Measurements from ENCODE around the gene NXPH1. TPM values are rescaled to one million over a fixed set of nuclear protein-coding genes. Genes with fewer than 3 reads are reported as not detected.

The NXPH1 gene
- total and polyA plus RNA-seq, 2 donors (not counting 1 experiment from before 2014, with no cell fraction given): not detected

- Histone ChIP-seq H3K79me2 (ENCODE audit: control insufficient read depth, insufficient read depth, low read length) (no peaks in the 10 kb centered on the region), H3K4me1 (ENCODE audit: control insufficient read depth in 2 of 2, insufficient read depth in 2 of 2, low read length in 2 of 2) (no peaks in the 10 kb centered on the region), H4K20me1 (ENCODE audit: control insufficient read depth, insufficient read depth, low read length, poor library complexity, severe bottlenecking) (no peaks in the 10 kb centered on the region), H3K4me2 (replicated peaks; ENCODE audit: low read depth, low read length, poor library complexity, severe bottlenecking) (no peak overlapping the region), H3K27ac (ENCODE audit: low read length in 2 of 2) (no peak overlapping the region), H2AFZ (ENCODE audit: insufficient read depth, low read depth, low read length, poor library complexity, severe bottlenecking) (no peak overlapping the region), H3K36me3 (replicated peaks in 1 of 2; ENCODE audit: control extremely low read depth in 1 of 2, control insufficient read depth in 1 of 2, extremely low read depth in 1 of 2, insufficient read depth in 2 of 2, low read length in 1 of 2) (no peaks in the 10 kb centered on the region), H3K9ac (ENCODE audit: low read length) (no peak overlapping the region), H3K27me3 (replicated peaks in 1 of 4; ENCODE audit: control extremely low read depth in 1 of 4, control insufficient read depth in 3 of 4, insufficient read depth in 4 of 4, low read length in 3 of 4) (no peaks in the 10 kb centered on the region), H3K4me3 (ENCODE audit: control extremely low read depth in 1 of 5, extremely low read depth in 1 of 5, insufficient read depth in 1 of 5, low read depth in 2 of 5, low read length in 4 of 5) (no peak overlapping the region), H3K9me3 (ENCODE audit: control extremely low read depth in 1 of 3, control insufficient read depth in 2 of 3, insufficient read depth in 1 of 3, low read length in 2 of 3) (no peaks in the 10 kb centered on the region)
- Mint-ChIP-seq H3K4me1 (no peaks in the 10 kb centered on the region), H3K9me3 (ENCODE audit: insufficient read depth) (no peaks in the 10 kb centered on the region), H3K27ac (no peak overlapping the region), H3K4me3 (no peak overlapping the region), H3K27me3 (no peaks in the 10 kb centered on the region)
- POLR2A ChIA-PET: no interaction called here
- intact Hi-C loops (cut with micrococcal nuclease): no loop called here
- DNase-seq (no peak), ATAC-seq (ENCODE audit: low read depth) (no peak)
- CTCF ChIA-PET: no interaction called here
- no peak for TF ChIP-seq EZH2 (IDR thresholded peaks at IDR 0.05; ENCODE audit: borderline replicate concordance, insufficient read depth, low read depth, low read length, poor library complexity, severe bottlenecking)
- no peak for TF ChIP-seq CTCF (IDR thresholded peaks at IDR 0.05)
These were observed 192.2 kb downstream of the NXPH1 start for GRCh38 chr7:8625612-8626011.

- no peak overlapping the region for H2AFZ ChIP-seq (ENCODE audit: insufficient read depth, low read depth, low read length, poor library complexity, severe bottlenecking)
- no peak overlapping the region for H3K27ac ChIP-seq (ENCODE audit: low read length in 2 of 2)
- no peak overlapping the region for H3K4me3 ChIP-seq (ENCODE audit: control extremely low read depth in 1 of 5, extremely low read depth in 1 of 5, insufficient read depth in 1 of 5, low read depth in 2 of 5, low read length in 4 of 5)
- Mint-ChIP-seq H3K27me3 (no peaks in the 10 kb centered on the region), H3K9me3 (ENCODE audit: insufficient read depth) (no peaks in the 10 kb centered on the region), H3K27ac (no peak overlapping the region), H3K4me1 (no peaks in the 10 kb centered on the region), H3K4me3 (no peak overlapping the region)
- no peaks in the 10 kb centered on the region for H3K27me3 ChIP-seq (replicated peaks in 1 of 4; ENCODE audit: control extremely low read depth in 1 of 4, control insufficient read depth in 3 of 4, insufficient read depth in 4 of 4, low read length in 3 of 4)
- no peak overlapping the region for H3K9ac ChIP-seq (ENCODE audit: low read length)
- H3K36me3 ChIP-seq (replicated peaks in 1 of 2; ENCODE audit: control extremely low read depth in 1 of 2, control insufficient read depth in 1 of 2, extremely low read depth in 1 of 2, insufficient read depth in 2 of 2, low read length in 1 of 2): no peaks in the 10 kb centered on the region
- no peaks in the 10 kb centered on the region for H3K9me3 ChIP-seq (ENCODE audit: control extremely low read depth in 1 of 3, control insufficient read depth in 2 of 3, insufficient read depth in 1 of 3, low read length in 2 of 3)
- CTCF ChIA-PET: no interaction called here
- no peaks in the 10 kb centered on the region for H3K79me2 ChIP-seq (ENCODE audit: control insufficient read depth, insufficient read depth, low read length)
- POLR2A ChIA-PET: no interaction called here
- no peaks in the 10 kb centered on the region for H4K20me1 ChIP-seq (ENCODE audit: control insufficient read depth, insufficient read depth, low read length, poor library complexity, severe bottlenecking)
- ATAC-seq (ENCODE audit: low read depth) (no peak), DNase-seq (no peak)
- no peaks in the 10 kb centered on the region for H3K4me1 ChIP-seq (ENCODE audit: control insufficient read depth in 2 of 2, insufficient read depth in 2 of 2, low read length in 2 of 2)
- WGBS (ENCODE audit: insufficient coverage): no CpG with 5 or more reads among the region's 2 CpGs
- no peak overlapping the region for H3K4me2 ChIP-seq (replicated peaks; ENCODE audit: low read depth, low read length, poor library complexity, severe bottlenecking)
- no peak for TF ChIP-seq EZH2 (IDR thresholded peaks at IDR 0.05; ENCODE audit: borderline replicate concordance, insufficient read depth, low read depth, low read length, poor library complexity, severe bottlenecking)
- no peak for TF ChIP-seq CTCF (IDR thresholded peaks at IDR 0.05)
- intact Hi-C loops (cut with micrococcal nuclease): no loop called here
These were observed 193.9 kb downstream of the NXPH1 start for GRCh38 chr7:8627325-8627724.

Measured in B cell (primary cell).